ENCODE data around the gene PDE6B.

PDE6B gene

GRCh38 chr4:708631-708933 is 83.2 kb downstream of the PDE6B start:
- DNase-seq, result no peak

- no peak for DNase-seq
Observed at GRCh38 chr4:709348-709747, 84.0 kb downstream of the PDE6B start.

GRCh38 chr4:710116-710515 is 84.7 kb downstream of the PDE6B start:
- no peak for DNase-seq

- DNase-seq, result no peak
Observed at GRCh38 chr4:710916-711315, 85.5 kb downstream of the PDE6B start.

- no peak for DNase-seq
Observed at GRCh38 chr4:712093-712492, 86.7 kb downstream of the PDE6B start.

GRCh38 chr4:712916-713632 is 87.7 kb downstream of the PDE6B start:
- no peak for DNase-seq

- DNase-seq, result no peak
Observed at GRCh38 chr4:714087-714486, 88.7 kb downstream of the PDE6B start.

GRCh38 chr4:717601-718320 is 92.4 kb downstream of the PDE6B start:
- no peak for DNase-seq

GRCh38 chr4:718460-718859 is 93.1 kb downstream of the PDE6B start:
- DNase-seq, result no peak

Measured in activated CD4-positive, CD25-positive, alpha-beta regulatory T cell treated with anti-CD3 and anti-CD28 coated beads, Interleukin-2, amount 50 U/mL, for 72 hours (primary cell).